SK-N-MC (cell line): ENCODE data around the gene TXK.

ENCODE experiments used
- EZH2 ChIP-seq: fragments of 200-600 bp; sonication (generic); IDR thresholded peaks from one replicate; pipeline ENCODE4 v1.6.1; 2017; ENCODE audit warnings: antibody characterized with exemption
- FOXP2 ChIP-seq: optimal IDR thresholded peaks from 2 replicates; pipeline ENCODE3; 2011; ENCODE audit warnings: mild to moderate bottlenecking, moderate library complexity; ENCODE audit not compliant: insufficient read depth; ENCODE audit errors: extremely low read length, control extremely low read depth
- POLR2AphosphoS5 ChIP-seq: IDR thresholded peaks from 2 replicates; pipeline ENCODE4 v1.6.1; 2012; ENCODE audit warnings: mild to moderate bottlenecking, low read depth, low read length, borderline replicate concordance

DNA sequence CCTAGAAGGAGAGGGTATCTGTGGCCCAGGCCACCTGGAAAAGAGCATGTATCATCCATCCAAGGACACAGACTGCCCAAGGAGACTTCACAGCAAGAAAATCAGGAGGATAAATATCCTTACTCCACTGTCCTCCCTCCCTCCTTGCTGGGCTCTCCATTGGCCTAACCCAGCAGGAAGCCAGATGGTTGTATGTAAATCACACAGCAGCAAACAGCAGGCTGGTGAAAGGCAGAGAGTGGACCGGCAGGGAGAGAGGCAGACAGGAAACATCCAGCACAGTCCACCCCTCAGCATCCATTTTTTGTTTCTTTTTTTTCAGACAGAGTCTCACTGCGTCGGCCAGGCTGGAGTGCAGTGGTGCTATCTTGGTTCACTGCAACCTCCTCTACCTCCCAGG, 17.5 kb downstream of the TXK start:
- TF ChIP-seq POLR2AphosphoS5 (no peak), EZH2 (no peak), FOXP2 (no peak)
